Activated CD4-positive, CD25-positive, alpha-beta regulatory T cell (primary cell): ENCODE data around the gene BCHE.
"Not testable (repeated sequence)": the region's sequence is repeated elsewhere in the genome, so short reads cannot be mapped to it uniquely, and the experiment has no call there.

Experiments used
- DNase-seq, 4 experiments: peaks; one replicate each; lab custom pipeline; 2025; lab: John Stamatoyannopoulos, UW

The BCHE gene

DNA sequence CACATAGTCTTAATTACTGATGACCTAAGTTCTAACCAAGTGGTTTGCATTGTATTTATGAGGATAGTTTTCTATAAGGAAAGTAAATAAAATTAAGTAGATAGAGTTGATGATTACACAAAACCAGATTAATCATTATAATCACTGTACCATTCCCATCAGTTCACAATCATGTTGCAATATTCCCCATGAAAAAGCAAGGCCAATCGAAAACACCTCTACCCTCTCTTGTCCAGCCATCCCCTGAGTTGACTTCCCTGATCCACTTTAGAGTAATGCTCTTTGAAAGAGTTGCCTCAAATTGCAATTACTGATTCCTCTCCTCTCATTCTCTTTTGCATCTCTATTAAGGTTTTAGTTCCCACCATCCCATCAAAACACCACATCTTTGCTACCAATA, 21.0 kb downstream of the BCHE start:
- DNase-seq = no peak

DNA sequence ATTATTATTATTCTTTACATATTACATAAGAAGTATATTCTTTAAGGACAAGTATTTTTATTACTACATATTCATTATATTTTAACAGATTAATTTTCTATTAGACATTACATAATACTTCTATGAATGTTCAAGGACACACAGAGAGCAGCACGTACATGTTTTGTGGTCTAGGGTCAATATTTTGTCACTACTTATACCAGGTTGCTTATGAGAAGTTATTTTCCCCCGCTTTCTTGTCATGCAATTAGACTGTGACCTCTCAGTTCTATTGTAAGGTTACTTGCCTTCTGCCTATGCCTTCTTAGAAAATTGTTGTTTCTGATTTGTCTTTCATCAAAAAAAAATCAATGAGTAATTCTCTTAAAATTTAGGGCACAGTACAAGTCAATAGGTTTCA, 21.5 kb downstream of the BCHE start:
- DNase-seq = no peak

DNA sequence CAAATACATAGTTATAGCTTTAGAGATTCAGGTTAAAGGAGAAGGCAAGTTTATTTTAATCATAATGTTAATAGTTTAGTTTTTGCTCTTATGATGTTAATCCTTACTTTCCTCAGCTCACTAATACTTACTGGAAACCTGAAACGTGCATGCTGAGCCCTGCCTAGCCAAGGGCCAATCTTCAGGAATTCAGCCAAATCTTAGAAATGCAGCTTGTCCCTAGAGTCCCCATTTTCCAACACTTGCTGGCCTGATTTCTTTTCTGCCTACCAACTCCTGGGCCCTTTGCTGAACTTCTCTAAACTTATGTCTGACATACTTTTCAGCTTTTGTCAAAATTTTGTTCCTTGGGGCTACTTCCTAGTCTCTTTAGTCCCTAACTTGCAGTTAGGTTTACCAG, 22.8 kb downstream of the BCHE start:
- no peak for DNase-seq

DNA sequence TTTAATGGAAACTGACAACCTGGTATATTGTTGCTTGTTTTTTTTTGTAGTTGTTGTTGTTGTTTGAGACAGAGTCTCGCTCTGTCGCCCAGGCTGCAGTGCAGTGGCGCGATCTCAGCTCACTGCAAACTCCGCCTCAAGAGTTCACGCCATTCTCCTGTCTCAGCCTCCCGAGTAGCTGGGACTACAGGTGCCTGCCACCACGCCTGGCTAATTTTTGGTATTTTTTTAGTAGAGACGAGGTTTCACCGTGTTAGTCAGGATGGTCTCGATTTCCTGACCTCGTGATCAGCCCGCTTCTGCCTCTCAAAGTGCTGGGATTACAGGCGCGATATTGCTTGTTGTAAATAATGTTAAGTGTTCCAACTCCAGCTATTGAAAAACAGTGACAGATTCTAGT, 29.3 kb downstream of the BCHE start:
- DNase-seq = not testable (repeated sequence)

DNA sequence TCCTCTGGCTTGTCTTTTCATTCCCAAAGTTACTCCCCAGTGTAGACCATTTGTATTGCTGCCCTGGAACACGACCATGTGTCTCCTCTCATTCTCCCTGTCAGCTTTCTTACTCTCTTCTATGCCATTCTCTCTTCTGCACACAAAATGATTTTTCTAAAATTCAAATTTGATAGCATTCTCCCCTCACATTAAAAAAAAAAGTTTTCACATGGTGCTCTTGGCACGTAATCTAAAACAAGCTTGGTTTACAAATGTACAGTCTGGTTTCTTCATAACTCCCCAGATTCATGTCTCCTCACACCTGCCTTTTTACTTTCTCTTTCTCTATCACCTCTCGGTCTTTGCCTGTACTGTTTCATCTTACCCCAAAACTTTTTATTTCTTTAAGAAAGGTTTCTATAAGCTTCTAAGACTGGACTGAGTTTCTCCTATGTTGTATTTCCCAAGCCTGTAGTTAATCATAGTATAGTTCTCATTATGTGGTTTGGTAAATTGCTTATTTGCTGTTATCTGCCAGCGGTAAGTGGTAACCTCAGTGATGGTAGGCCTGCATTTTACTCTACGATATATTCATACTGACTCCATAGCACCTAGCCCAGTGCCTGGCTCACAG, 31.2 kb downstream of the BCHE start:
- DNase-seq = no peak

DNA sequence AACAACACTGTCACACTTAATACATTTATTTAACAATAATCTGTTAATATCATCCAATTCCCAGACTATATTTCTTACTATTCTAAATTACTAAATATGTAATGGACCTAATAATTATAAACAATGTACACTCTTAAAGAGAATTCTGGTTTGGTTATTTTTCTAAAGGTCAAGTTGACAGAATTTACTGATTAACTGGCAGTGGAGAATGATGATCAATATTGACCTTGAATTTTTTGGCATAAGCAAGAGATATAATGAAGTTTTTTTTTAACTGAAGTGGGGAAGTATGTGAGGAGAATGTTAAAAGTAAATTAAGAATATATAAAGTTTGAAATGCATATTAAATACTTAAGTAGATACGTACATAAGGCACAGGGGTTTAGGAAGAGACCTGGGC, 33.8 kb downstream of the BCHE start:
- DNase-seq = no peak

DNA sequence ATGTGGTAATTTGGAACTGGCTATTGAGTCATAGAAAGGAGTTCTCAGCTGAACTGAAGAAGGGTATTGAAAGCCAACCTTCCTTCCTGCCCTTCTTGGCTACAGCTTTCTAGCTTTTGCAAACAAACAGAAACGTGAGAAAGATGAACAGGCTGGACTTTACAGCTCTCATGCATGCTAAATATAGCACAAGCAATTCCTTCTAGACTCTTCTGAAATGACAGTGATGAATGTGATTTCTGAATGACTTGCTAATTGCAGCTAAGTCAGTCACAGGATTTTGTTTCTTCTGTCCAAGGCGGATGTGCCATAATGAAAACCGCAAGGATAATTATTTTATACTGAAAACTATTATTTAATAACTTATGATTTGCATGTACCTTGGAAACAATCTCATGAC, 36.3 kb downstream of the BCHE start:
- no peak for DNase-seq

DNA sequence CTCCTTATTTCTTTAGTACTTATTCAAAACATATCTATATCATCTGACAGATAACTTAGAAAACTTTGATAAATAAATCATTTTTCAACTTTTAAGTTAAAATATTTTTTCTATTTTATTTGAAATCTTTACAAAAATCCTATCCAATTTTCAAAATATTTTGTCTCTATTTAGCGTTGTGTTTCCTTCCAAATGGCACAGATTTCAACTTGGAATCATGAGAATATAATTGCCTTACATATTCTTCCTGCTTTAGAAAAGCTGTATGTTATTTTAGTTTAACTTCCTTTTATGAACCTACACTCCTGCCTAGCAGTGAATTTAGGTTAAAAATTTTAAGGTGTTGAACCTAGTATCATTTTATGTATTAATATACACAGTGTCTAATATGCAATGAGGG, 38.2 kb downstream of the BCHE start:
- no peak for DNase-seq

DNA sequence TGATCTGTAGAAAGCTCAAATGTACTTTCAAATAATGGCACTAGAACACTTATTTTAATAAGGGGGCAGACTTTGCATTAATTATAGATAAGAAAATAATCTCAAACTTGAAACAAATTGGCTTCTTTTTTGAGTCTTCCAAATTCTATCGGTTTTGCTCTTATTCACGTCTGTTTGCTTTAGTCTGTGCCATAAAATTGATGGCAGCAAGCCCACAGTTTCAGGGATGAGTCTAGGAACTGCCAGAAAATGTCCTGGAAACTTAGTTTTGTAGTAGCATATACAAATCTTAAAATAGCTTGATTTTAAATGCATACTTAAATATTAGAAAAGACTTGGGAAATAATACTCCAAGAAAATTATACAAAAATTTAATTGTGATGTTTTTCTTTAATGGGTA, 39.7 kb downstream of the BCHE start:
- no peak for DNase-seq

DNA sequence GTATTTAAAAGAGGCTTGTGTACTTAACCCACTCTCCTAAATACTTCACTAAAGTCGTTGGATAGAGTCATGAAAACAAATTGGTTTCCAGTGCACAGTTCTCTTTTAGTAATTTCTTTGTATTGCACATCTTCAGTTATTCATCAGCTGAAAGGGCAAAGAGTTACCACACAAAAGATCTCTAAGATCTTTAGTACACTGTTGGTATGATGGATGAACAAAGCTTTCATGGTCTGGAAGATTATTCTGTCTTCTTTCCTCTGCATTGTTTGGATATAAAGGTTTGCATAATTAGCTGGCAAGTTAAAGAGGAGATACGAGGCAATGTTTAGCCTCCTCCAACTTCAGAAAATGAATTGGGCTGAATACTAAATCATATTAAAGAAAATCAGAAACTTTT, 40.5 kb downstream of the BCHE start:
- DNase-seq = no peak

DNA sequence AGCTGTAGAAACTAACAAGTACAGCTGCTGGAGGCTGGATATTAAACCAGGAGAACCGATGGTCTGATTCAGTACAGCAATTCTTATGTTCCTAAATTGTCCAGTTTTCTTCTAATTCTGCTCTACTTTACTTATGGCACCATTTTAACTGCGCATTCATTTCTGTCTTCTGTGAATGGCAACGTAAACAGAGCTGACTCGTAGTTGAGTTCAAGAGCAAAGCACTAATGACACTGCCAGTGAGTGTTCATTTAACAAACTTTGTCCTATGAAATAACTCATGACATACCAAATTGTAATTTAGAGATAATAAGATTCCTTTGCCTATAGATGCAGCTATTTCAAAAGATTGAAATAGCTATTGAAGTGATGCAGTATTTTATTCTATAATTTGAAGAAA, 48.7 kb downstream of the BCHE start:
- no peak for DNase-seq

DNA sequence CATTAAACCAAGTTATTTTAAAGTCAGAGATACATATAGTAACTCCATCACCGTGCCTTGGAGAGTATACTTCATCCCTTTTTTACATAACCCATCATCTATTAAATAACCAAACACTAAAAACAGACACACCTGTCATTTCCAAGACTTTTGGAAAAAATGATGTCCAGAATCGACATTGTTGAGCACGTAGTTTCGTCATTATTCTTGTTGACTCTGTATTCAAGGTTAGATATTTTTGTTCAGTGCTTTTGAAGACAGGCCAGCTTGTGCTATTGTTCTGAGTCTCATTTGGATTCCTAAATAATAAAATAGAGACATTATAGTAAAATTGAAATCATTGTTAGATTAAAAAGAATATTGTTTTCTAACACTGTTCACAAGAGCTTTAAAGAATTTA, 51.2 kb downstream of the BCHE start:
- DNase-seq = no peak

DNA sequence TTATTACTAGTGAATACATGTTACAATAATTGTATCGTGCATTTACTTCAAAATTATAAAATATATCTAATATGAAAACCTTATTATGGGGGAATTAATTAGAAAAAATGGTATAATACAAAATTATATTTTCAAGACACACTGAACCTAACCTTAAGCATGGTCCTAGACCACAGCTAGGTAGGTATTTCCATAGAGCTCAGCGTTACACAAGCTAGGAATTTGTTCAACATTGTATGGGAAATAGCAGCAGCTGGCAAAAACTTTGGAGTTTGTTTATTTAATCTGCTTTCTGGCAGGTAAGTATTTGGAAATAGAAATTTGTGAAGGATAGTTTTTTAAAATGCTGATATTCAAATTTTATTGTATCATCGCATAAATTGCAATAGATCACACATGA, 52.9 kb downstream of the BCHE start:
- DNase-seq = no peak

DNA sequence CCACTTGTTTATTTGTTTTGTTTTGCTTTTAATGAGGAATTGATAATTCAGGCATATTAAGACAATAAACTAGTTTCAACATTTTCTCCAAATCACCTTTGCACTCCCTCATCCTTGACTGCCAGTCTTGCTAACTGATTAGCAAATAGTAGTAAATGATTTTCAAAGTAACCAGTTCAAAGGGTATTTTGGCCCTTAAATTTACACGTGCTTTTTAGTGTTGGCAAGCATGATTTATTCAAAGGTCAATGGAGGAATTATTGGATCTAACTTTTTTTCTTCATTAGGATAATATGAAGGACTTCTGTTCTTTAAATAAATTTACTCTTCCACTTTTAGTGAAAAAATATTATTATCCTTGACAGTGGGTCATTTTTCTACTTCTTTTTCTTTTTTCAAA, 53.8 kb downstream of the BCHE start:
- DNase-seq = no peak

DNA sequence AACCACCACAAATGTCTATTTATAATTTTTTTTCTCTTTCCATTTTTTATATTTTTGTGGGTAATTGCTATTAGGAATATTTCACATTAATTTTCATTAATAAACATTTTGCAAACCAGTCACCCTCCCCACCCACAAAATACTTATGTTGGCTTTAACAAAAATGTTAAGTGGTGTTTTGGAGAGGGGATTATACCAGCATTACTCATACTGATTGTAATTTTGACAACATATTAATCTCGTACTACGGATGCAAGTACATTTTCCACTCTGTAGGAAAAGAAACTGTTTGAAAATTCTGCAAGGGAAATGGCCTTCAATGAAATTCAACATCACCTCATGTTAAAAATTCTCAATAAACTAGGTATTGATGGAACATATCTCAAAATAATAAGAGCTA, 58.3 kb downstream of the BCHE start:
- DNase-seq = no peak

DNA sequence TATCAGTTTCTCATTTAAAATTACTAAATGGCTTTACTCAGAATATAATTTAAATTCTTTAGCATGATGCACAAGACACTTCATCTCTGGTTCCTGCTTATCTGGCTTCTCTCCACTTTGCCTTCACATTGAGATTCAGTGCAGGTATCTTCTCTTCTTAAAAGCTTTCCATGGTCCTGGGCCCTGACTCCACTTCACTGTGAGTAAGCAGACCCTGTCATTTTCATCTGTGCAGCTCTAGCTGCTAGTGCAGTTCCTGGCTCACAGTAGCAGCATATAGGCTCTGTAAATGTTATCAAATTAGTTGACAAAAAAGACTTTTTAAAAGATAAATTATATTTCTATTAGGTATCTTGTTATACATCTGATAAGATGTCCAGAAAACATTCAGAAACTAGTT, 58.8 kb downstream of the BCHE start:
- no peak for DNase-seq

DNA sequence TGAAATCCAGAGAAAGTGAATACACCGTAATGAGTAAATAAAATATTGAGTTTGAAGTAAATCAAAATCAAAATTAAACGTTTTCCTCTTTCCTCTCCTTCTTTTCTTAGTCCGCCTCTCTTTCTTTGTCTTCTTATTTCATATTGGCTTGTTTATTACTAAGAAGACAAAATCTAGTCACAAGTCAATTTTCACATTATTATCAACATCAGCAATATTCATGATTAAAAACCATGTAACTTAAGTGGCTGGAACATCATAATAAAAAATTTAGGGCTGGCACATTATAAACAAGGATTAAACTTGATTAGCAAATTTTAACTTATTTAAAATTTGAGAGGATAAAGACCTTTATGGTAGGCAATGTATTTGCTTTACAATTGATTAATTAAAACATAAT, 61.4 kb downstream of the BCHE start:
- DNase-seq = no peak

DNA sequence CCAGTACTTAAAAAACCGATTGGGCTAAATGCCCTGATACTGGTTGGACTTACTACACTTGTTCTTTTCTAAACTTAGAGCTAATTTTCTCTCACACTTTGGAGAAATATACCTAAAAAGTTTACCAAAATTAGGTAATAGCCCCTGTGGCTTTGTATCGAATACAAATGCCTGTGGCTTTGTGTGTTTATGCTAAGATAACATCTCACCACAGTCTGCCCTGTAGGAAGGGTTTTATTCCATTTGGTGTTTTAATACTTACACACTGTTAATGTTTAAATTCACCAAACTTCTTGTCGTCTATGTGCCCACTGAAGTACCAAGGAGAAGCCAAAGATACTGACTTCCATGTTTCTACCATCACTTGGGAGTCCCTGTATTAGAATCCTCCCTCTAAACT, 66.4 kb downstream of the BCHE start:
- DNase-seq = no peak

DNA sequence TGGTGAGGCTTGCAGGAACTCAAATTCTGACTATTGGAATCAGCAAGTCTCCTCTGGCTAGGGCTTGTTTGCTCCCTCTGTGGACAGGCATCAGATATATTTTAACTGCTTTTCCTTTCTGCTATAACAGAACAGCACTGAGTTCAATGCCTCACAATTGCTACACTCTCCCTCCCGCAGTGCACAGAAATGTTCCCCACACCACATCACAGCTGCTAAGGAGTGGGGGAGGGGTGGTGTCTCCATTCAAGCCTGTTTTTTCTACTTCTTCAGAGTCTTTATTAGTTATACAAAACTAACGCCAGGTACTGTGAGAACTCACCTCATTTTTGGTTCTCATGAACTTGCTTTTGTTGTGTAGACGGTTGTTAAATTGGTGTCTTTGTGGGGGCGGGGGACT, 68.5 kb downstream of the BCHE start:
- DNase-seq = no peak

DNA sequence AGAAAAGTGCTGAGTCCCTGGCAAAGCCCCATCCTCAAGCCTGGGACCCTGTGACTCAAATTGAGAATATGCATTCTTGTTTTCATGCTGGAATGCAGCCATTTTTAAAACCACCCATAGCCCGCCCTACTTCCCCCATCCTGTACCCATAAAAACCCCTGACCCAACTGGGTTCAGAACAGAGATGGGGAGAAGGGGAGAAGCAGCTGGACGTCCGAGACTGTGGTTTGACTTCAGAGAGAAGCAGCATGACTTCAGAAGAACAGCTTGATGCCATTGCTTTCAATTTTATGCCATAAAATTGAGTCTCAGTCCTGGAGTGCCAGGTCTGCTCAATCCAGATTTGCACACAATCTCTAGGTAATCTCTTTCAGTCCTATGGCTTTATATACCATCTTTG, 78.2 kb downstream of the BCHE start:
- no peak for DNase-seq

DNA sequence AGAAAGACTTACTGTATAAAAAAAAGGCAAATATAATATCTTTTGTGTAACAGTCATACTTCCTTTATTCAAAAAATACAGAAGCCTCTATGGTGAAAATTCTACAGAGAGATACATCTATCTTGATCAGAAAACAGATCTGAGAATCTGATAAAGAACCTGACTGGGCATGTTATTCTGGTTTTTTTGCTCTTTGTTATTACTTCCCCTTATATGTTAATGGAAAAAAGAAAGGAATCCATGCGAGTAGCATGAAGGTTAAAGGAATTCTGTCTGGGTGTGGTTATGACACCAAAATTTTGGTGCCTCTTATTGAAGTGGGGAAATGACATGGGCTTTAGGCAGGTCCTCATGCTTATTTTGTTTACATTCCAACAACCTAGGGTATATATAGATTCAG, 81.7 kb downstream of the BCHE start:
- no peak for DNase-seq

DNA sequence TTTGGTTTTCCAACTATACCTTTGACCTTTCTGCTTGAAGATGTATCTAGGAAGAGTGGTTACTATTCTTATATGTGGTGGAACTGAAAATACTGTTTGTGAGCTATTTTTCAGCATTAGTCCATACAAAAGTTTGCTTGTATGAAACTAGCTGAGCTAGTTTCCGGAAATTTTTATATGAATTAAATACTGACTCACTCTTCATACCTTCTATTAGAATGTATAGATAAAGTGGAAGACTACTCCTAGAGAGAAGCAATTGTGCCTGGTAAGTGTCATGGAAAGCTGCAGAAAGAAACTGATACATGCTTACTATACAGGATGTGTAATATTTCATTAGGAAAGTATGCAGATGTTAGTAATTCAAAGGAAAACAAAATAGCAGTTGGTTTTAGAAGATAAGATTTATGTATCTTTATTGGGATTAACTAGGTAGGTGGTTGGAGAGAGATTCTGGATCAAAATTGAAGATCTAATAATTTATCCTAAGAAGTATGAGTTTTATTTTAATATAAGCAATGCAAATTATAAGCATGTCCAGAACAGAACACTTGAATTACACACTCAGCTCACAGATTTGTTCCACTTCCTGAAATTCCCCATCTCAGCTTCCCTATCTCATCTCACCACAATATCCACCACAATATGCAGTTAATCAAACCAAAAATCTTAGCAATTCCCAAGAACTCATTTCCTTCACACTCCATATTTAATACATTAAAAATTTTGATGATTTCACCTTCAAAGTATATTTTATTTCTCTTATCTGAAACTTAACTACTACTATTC, 82.8 kb downstream of the BCHE start:
- no peak for DNase-seq

DNA sequence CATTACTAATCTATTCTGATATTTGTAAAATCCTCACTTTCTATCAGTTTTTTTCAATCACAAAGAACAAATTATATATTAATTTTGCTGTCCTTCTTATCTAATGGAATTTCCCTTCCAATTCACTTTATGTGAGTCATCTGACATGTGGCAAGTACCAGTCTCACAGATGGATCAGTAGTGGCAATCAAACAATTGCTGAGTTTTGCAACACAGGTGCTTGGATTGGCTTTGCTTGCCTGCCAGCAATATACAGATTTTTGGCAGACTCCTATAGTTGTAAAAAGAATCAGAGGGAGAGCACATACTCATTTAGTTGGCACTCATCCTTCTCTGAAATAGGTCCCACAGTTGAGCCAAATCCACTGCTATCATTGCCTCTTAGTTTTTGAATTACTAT, 83.7 kb downstream of the BCHE start:
- no peak for DNase-seq

DNA sequence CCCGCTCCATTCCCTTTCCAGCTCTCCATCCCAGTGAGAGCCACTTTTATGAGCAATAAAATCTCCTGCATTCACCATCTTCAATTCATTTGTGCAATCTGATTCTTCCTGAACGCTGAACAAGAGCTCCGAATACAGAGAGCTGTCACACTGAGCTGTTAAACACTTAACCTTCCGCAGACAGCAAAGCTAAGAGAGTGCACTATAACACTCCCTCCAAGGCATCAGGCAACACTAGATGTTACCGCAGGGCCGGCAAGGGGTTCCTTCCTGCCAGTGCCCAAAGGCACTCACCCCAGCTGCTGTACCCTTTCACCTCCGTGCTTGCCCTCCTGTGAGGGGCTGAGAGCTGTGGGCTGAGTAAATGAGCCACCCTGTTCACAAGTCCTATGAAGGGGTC, 85.6 kb downstream of the BCHE start:
- no peak for DNase-seq
